Esophagus squamous epithelium (tissue), 5 donors: ENCODE measurements around the gene RAP2B. TPM values are rescaled to one million over a fixed set of nuclear protein-coding genes. Genes with fewer than 3 reads are reported as not detected.

ENCODE experiments used
- DNase-seq: peaks from one replicate; lab custom pipeline; 2025; lab: John Stamatoyannopoulos, UW
- H3K27ac ChIP-seq, 4 donors: fragments of 200-600 bp; sonication (generic); one replicate each; pipeline ENCODE4 v1.5.1; 2016 to 2019; ENCODE audit warnings: mild to moderate bottlenecking in 1 of 4
- H3K27me3 ChIP-seq, 4 donors: fragments of 200-600 bp; sonication (generic); 1 replicate in 3 of 4; 2 replicates in 1 of 4; pipeline versions ENCODE4 v1.5.1 to v1.6.0; 2017 to 2021; ENCODE audit warnings: antibody characterized with exemption in 1 of 4
- H3K36me3 ChIP-seq, 3 donors: fragments of 200-600 bp; sonication (generic); one replicate each; pipeline ENCODE4 v1.5.1; 2016 to 2019
- H3K4me1 ChIP-seq, 3 donors: fragments of 200-600 bp; sonication (generic); one replicate each; pipeline ENCODE4 v1.5.1; 2017 to 2019
- H3K4me3 ChIP-seq, 4 donors: fragments of 200-600 bp; sonication (generic); 1 replicate in 3 of 4; 2 replicates in 1 of 4; pipeline ENCODE4 v1.5.1; 2016 to 2019; ENCODE audit warnings: mild to moderate bottlenecking in 2 of 4, moderate library complexity in 1 of 4
- H3K9me3 ChIP-seq, 3 donors: fragments of 200-600 bp; sonication (generic); one replicate each; pipeline ENCODE4 v1.5.1; 2016 to 2019
- POLR2A ChIP-seq, 4 donors: fragments of 450-650 bp; IDR thresholded peaks; one replicate each; pipeline ENCODE4 v1.6.1; 2017; ENCODE audit warnings: antibody characterized with exemption in 4 of 4, mild to moderate bottlenecking in 4 of 4, moderate library complexity in 3 of 4
- WGBS, 2 donors: methylation state at CpG; one replicate each; pipeline ENCODE4 v1.1.5; 2018; 5-methylcytosine and 5-hydroxymethylcytosine counted together
- intact Hi-C: fragments of 100-400 bp; cut with DNase I; formaldehyde crosslinking; loops from one replicate; pipeline ENCODE4 v1.15.0; 2022
- total RNA-seq, 4 donors: library from RNA; depleted of rRNA; stranded (reverse); fragments of >200 nt; gene quantifications; one replicate each; pipeline ENCODE4 v1.1.0, GENCODE V29; 2016
- TF ChIP-seq, protein P1 (sequence below), 6 experiments: fragments of 450-650 bp in 4 of 6; fragments of 200-600 bp in 2 of 6; sonication (generic) in 2 of 6; IDR thresholded peaks; one replicate each; pipeline ENCODE4 v1.5.1; 2016 to 2019; ENCODE audit warnings: antibody characterized with exemption in 6 of 6, mild to moderate bottlenecking in 4 of 6, moderate library complexity in 4 of 6
- donor health status: DM: yes; HTN: yes; CAD: no.

RAP2B gene
- total RNA-seq, 4 donors from 2014 or later = 20.1 to 39.5 (median 29.7) TPM

- 51 to 56% methylated on average over 5 of the region's 5 CpGs for WGBS, 2 donors
- Histone ChIP-seq H3K27ac (no peak overlapping the region), H3K4me1 (peaks cover 0 to 11% (median 5%) of the 10 kb centered on the region in 3 donors), H3K4me3 (no peak overlapping the region), H3K36me3 (no peaks in the 10 kb centered on the region), H3K27me3 (no peaks in the 10 kb centered on the region), H3K9me3 (no peaks in the 10 kb centered on the region)
- DNase-seq = no peak
- TF ChIP-seq POLR2A (IDR thresholded peaks at IDR 0.05) = no peak
- TF ChIP-seq, protein P1, sequence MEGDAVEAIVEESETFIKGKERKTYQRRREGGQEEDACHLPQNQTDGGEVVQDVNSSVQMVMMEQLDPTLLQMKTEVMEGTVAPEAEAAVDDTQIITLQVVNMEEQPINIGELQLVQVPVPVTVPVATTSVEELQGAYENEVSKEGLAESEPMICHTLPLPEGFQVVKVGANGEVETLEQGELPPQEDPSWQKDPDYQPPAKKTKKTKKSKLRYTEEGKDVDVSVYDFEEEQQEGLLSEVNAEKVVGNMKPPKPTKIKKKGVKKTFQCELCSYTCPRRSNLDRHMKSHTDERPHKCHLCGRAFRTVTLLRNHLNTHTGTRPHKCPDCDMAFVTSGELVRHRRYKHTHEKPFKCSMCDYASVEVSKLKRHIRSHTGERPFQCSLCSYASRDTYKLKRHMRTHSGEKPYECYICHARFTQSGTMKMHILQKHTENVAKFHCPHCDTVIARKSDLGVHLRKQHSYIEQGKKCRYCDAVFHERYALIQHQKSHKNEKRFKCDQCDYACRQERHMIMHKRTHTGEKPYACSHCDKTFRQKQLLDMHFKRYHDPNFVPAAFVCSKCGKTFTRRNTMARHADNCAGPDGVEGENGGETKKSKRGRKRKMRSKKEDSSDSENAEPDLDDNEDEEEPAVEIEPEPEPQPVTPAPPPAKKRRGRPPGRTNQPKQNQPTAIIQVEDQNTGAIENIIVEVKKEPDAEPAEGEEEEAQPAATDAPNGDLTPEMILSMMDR (IDR thresholded peaks at IDR 0.05) = no peak
- intact Hi-C loops = no loop called here
These were observed 53.9 kb downstream of the RAP2B start for GRCh38 chr3:153215966-153216365.

DNA sequence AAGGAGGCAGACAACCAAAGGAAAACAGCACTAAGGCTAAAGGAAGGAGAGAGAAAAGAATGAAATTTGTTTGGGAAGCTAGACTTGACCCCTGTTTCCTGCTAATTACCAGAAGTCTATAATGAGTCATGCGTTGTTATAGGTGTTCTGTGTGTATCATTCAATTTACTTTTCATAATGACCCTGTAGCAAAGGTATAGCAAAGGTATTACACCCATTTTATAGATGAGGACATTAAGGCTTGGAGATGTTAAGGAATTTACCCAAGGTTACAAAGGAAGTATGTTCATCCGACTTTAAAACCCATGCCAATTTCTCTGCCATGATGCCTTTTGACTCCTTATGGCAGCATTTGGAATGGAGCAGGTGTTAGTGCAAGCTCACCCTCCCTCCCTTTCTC is 54.9 kb downstream of the RAP2B start:
- TF ChIP-seq, protein P1 (IDR thresholded peaks at IDR 0.05) = no peak
- TF ChIP-seq POLR2A (IDR thresholded peaks at IDR 0.05) = no peak
- DNase-seq = no peak
- Histone ChIP-seq H3K4me1 (peaks cover 0 to 20% (median 5%) of the 10 kb centered on the region in 3 donors), H3K36me3 (no peaks in the 10 kb centered on the region), H3K27me3 (no peaks in the 10 kb centered on the region), H3K27ac (no peak overlapping the region), H3K4me3 (no peak overlapping the region), H3K9me3 (no peaks in the 10 kb centered on the region)
- intact Hi-C loops = no loop called here
- 85 to 92% methylated on average over 2 of the region's 2 CpGs for WGBS, 2 donors

DNA sequence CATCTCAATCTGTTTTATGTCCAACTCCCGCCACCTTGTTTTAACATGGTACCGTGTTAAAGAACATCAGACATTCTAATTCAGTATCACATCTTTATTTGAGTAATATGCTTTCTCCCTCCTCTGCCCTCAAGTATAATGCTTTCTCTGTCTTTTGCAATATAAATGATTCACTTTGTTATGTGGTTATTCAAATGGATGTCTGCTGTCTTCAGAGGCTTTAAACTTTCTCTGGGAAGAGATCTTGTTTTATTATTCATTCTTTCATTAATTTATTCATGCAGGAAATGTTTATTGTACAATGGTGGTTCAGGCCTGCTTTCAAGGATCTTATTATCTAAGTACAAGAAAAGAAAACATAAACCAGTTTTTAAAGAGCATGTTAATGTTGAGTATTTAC is 57.1 kb downstream of the RAP2B start:
- TF ChIP-seq, protein P1 (IDR thresholded peaks at IDR 0.05) = no peak
- TF ChIP-seq POLR2A (IDR thresholded peaks at IDR 0.05) = no peak
- H3K36me3 ChIP-seq = no peaks in the 10 kb centered on the region
- peaks cover 0 to 37% (median 11%) of the 10 kb centered on the region in 3 donors for H3K4me1 ChIP-seq
- intact Hi-C loops = no loop called here
- H3K9me3 ChIP-seq = no peaks in the 10 kb centered on the region
- H3K27me3 ChIP-seq = no peaks in the 10 kb centered on the region
- H3K4me3 ChIP-seq = no peak overlapping the region
- no peak overlapping the region for H3K27ac ChIP-seq
- DNase-seq = no peak
- 72 to 73% methylated on average over 2 of the region's 2 CpGs for WGBS, 2 donors
